HepG2 (cell line): ENCODE measurements around the gene PDP2. TPM values are rescaled to one million over a fixed set of nuclear protein-coding genes. Genes with fewer than 3 reads are reported as not detected.

Source experiments
- FOSL1 ChIP-seq: sonication (generic); formaldehyde crosslinking; IDR thresholded peaks from 2 replicates; pipeline ENCODE4 v1.9.0; 2021; ENCODE audit warnings: missing genetic modification reagents, borderline replicate concordance
- IRX3 ChIP-seq: sonication (generic); formaldehyde crosslinking; IDR thresholded peaks from 2 replicates; pipeline ENCODE4 v1.8.1; 2023; ENCODE audit warnings: mild to moderate bottlenecking, low read depth, missing genetic modification reagents, borderline replicate concordance
- MED13 ChIP-seq: sonication (generic); formaldehyde crosslinking; IDR thresholded peaks from 2 replicates; pipeline ENCODE4 v1.5.0; 2020; ENCODE audit warnings: missing genetic modification reagents
- NPAS2 ChIP-seq: sonication (generic); formaldehyde crosslinking; IDR thresholded peaks from 2 replicates; pipeline ENCODE4 v1.8.0; 2022; ENCODE audit warnings: mild to moderate bottlenecking, missing genetic modification reagents, borderline replicate concordance
- PAWR ChIP-seq: sonication (generic); formaldehyde crosslinking; IDR thresholded peaks from 2 replicates; pipeline ENCODE4 v1.4.0; 2020; ENCODE audit warnings: missing genetic modification reagents, mild to moderate bottlenecking, borderline replicate concordance
- POLR2A ChIP-seq, 2 experiments: IDR thresholded peaks; 2 replicates each; pipeline ENCODE4 v1.6.1; 2011; ENCODE audit warnings: low read depth in 2 of 2, low read length in 2 of 2, mild to moderate bottlenecking in 1 of 2, moderate library complexity in 1 of 2; ENCODE audit not compliant: insufficient read depth in 1 of 2
- THAP11 ChIP-seq: IDR thresholded peaks from 2 replicates; pipeline ENCODE4 v1.6.1; 2016; ENCODE audit warnings: missing biosample characterization, missing genetic modification reagents
- ZFP82 ChIP-seq: sonication (generic); formaldehyde crosslinking; IDR thresholded peaks from 2 replicates; pipeline ENCODE4 v1.5.1; 2020; ENCODE audit warnings: mild to moderate bottlenecking, missing genetic modification reagents, borderline replicate concordance
- ZMAT3 ChIP-seq: sonication (generic); formaldehyde crosslinking; conservative IDR thresholded peaks from 2 replicates; pipeline ENCODE4 v1.7.0; 2021; ENCODE audit warnings: missing genetic modification reagents
- ZNF333 ChIP-seq: sonication (generic); formaldehyde crosslinking; IDR thresholded peaks from 2 replicates; pipeline ENCODE4 v1.4.0; 2020; ENCODE audit warnings: mild to moderate bottlenecking, missing genetic modification reagents, borderline replicate concordance
- ZNF337 ChIP-seq: sonication (generic); formaldehyde crosslinking; IDR thresholded peaks from 2 replicates; pipeline ENCODE4 v1.5.1; 2020; ENCODE audit warnings: missing genetic modification reagents, low read depth, mild to moderate bottlenecking, borderline replicate concordance
- polyA plus RNA-seq, 8 experiments: library from polyadenylated mRNA; depleted of rRNA in 3 of 8; stranded (reverse) in 7 of 8; unstranded in 1 of 8; fragments of >200 nt; fragmentation: Illumina TruSeq in 4 of 8; extraction: Trizol in 4 of 8; gene quantifications; 2 replicates each; pipeline versions ENCODE4 v1.2.1 to v1.2.3, GENCODE V29; 2011 to 2016; ENCODE audit warnings: low read depth in 4 of 8, missing spikeins in 1 of 8, mixed read lengths in 1 of 8; ENCODE audit not compliant: insufficient read depth in 1 of 8
- total RNA-seq, 5 experiments: library from RNA; depleted of rRNA; stranded (reverse); fragments of >200 nt; fragmentation: Illumina TruSeq; extraction: Trizol; gene quantifications; 2 replicates each; pipeline ENCODE4 v1.2.3, GENCODE V29; 2016; ENCODE audit warnings: low read depth in 1 of 5
- TF ChIP-seq, protein P1 (sequence below): sonication (generic); formaldehyde crosslinking; IDR thresholded peaks from 2 replicates; pipeline ENCODE4 v1.8.1; 2023; ENCODE audit warnings: mild to moderate bottlenecking, moderate library complexity, missing genetic modification reagents
- TF ChIP-seq, protein P2 (sequence below), 2 experiments: fragments of 450-650 bp in 1 of 2; sonication (generic) in 1 of 2; formaldehyde crosslinking in 1 of 2; IDR thresholded peaks; 2 replicates each; pipeline versions ENCODE4 v1.6.1 to v1.8.0; 2016 to 2022; ENCODE audit warnings: antibody characterized with exemption in 1 of 2, mild to moderate bottlenecking in 1 of 2, missing genetic modification reagents in 1 of 2
- TF ChIP-seq, protein P3 (sequence below): sonication (generic); formaldehyde crosslinking; conservative IDR thresholded peaks from 2 replicates; pipeline ENCODE4 v1.4.0; 2020; ENCODE audit warnings: missing genetic modification reagents
- TF ChIP-seq, protein P4 (sequence below): sonication (generic); formaldehyde crosslinking; IDR thresholded peaks from 2 replicates; pipeline ENCODE4 v1.5.0; 2020; ENCODE audit warnings: mild to moderate bottlenecking, low read depth, missing genetic modification reagents, borderline replicate concordance
- TF ChIP-seq, protein P5 (sequence below): sonication (generic); formaldehyde crosslinking; IDR thresholded peaks from 2 replicates; pipeline ENCODE4 v1.4.0; 2020; ENCODE audit warnings: missing genetic modification reagents

PDP2 gene
- total and polyA plus RNA-seq, 2 of the 13 experiments (the other 11 are each of a cell fraction or from before 2014, with no cell fraction given), result 12.8 to 15.8 TPM

DNA sequence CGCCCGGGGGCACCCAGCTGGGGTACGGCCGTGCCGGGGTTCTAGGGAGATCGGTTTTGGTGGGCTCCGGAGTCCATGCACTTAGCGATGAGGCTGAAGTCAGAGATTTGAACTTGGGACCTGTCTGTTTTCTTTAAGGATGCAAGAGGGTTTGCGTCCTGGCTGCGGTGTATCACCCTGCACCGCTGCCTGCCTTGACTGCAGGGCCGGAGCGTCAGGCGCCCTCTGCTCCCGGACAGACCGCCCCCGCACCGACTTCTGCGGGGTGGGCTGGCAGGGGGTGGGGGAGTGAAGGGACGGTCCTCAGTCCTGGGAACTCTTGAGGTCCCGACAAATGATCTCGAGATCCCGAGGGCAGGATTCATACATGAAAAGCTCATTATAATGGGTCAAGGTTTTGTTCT lies 701 bp downstream of the PDP2 start (continued):
- TF ChIP-seq, protein P1, sequence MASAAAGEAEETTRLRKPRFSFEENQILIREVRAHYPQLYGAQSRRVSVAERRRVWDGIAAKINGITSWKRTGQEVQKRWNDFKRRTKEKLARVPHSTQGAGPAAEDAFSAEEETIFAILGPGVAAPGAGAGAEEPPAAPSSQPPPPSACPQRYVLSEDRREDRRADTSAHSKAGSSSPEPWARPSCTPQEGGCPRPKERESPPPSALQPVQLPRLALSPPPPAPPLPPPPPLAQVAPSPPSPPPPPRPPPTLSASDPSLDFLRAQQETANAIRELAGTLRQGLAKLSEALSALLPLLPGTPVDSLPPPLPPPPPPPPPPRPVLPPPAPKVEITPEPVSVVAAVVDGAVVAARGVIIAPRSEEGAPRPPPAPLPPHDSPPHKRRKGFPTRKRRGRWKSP (CRISPR knock-in tag), result no peak
- TF ChIP-seq, protein P2, sequence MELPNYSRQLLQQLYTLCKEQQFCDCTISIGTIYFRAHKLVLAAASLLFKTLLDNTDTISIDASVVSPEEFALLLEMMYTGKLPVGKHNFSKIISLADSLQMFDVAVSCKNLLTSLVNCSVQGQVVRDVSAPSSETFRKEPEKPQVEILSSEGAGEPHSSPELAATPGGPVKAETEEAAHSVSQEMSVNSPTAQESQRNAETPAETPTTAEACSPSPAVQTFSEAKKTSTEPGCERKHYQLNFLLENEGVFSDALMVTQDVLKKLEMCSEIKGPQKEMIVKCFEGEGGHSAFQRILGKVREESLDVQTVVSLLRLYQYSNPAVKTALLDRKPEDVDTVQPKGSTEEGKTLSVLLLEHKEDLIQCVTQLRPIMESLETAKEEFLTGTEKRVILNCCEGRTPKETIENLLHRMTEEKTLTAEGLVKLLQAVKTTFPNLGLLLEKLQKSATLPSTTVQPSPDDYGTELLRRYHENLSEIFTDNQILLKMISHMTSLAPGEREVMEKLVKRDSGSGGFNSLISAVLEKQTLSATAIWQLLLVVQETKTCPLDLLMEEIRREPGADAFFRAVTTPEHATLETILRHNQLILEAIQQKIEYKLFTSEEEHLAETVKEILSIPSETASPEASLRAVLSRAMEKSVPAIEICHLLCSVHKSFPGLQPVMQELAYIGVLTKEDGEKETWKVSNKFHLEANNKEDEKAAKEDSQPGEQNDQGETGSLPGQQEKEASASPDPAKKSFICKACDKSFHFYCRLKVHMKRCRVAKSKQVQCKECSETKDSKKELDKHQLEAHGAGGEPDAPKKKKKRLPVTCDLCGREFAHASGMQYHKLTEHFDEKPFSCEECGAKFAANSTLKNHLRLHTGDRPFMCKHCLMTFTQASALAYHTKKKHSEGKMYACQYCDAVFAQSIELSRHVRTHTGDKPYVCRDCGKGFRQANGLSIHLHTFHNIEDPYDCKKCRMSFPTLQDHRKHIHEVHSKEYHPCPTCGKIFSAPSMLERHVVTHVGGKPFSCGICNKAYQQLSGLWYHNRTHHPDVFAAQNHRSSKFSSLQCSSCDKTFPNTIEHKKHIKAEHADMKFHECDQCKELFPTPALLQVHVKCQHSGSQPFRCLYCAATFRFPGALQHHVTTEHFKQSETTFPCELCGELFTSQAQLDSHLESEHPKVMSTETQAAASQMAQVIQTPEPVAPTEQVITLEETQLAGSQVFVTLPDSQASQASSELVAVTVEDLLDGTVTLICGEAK (IDR thresholded peaks at IDR 0.05), result no peak
- TF ChIP-seq, protein P2 (CRISPR knock-in tag; IDR thresholded peaks at IDR 0.05), result peak; percentile 2; the same call in 1 of the 2 replicates
- TF ChIP-seq ZMAT3 (CRISPR knock-in tag), result peak; percentile 4; the same call in 1 of the 2 replicates
- TF ChIP-seq IRX3 (CRISPR knock-in tag), result no peak
- 0 out of 2 replicates have a peak, but pooled peaks have one; percentile 0 for TF ChIP-seq MED13
- TF ChIP-seq NPAS2 (CRISPR knock-in tag), result no peak
- TF ChIP-seq ZNF337 (CRISPR knock-in tag), result 0 out of 2 replicates have a peak, but pooled peaks have one; percentile 20
- TF ChIP-seq, protein P3, sequence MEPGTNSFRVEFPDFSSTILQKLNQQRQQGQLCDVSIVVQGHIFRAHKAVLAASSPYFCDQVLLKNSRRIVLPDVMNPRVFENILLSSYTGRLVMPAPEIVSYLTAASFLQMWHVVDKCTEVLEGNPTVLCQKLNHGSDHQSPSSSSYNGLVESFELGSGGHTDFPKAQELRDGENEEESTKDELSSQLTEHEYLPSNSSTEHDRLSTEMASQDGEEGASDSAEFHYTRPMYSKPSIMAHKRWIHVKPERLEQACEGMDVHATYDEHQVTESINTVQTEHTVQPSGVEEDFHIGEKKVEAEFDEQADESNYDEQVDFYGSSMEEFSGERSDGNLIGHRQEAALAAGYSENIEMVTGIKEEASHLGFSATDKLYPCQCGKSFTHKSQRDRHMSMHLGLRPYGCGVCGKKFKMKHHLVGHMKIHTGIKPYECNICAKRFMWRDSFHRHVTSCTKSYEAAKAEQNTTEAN (CRISPR knock-in tag), result no peak
- TF ChIP-seq THAP11 (CRISPR knock-in tag), result no peak
- TF ChIP-seq, protein P4, sequence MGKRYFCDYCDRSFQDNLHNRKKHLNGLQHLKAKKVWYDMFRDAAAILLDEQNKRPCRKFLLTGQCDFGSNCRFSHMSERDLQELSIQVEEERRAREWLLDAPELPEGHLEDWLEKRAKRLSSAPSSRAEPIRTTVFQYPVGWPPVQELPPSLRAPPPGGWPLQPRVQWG, result no peak
- TF ChIP-seq, protein P5, sequence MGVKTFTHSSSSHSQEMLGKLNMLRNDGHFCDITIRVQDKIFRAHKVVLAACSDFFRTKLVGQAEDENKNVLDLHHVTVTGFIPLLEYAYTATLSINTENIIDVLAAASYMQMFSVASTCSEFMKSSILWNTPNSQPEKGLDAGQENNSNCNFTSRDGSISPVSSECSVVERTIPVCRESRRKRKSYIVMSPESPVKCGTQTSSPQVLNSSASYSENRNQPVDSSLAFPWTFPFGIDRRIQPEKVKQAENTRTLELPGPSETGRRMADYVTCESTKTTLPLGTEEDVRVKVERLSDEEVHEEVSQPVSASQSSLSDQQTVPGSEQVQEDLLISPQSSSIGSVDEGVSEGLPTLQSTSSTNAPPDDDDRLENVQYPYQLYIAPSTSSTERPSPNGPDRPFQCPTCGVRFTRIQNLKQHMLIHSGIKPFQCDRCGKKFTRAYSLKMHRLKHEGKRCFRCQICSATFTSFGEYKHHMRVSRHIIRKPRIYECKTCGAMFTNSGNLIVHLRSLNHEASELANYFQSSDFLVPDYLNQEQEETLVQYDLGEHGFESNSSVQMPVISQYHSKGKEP (CRISPR knock-in tag), result no peak
- TF ChIP-seq ZFP82 (CRISPR knock-in tag), result no peak; the same call in 1 of the 2 replicates
- TF ChIP-seq FOSL1 (CRISPR knock-in tag), result no peak
- no peak for TF ChIP-seq ZNF333
- TF ChIP-seq PAWR (CRISPR knock-in tag), result no peak
- no peak for TF ChIP-seq POLR2A (IDR thresholded peaks at IDR 0.05; ENCODE audit: insufficient read depth in 1 of 2, low read depth in 2 of 2, low read length in 2 of 2)
